Left lung (tissue), 10 donors: ENCODE data around the gene LYSMD3. TPM values are rescaled to one million over a fixed set of nuclear protein-coding genes. Genes with fewer than 3 reads are reported as not detected.

ENCODE experiments used
- ATAC-seq: fragments of 200-7000 bp; cut with Tn5 transposase; one replicate; pipeline ENCODE4 v1.9.1; 2020; ENCODE audit warnings: moderate library complexity
- DNase-seq, 4 donors: peaks; one replicate each; pipeline ENCODE4 v3.0.0-alpha.2; 2013 to 2020
- H3K27ac ChIP-seq, 2 donors: fragments of 200-600 bp; sonication (generic) in 1 of 2; one replicate each; pipeline versions ENCODE4 v1.5.0 to v1.8.0; 2020 to 2021
- H3K27me3 ChIP-seq, 2 donors: fragments of 200-600 bp; sonication (generic) in 1 of 2; one replicate each; pipeline versions ENCODE4 v1.5.0 to v1.8.0; 2020 to 2021
- H3K36me3 ChIP-seq, 2 donors: fragments of 200-600 bp; sonication (generic) in 1 of 2; one replicate each; pipeline versions ENCODE4 v1.5.0 to v1.8.0; 2020 to 2021
- H3K4me1 ChIP-seq, 2 donors: fragments of 200-600 bp; one replicate each; pipeline ENCODE4 v1.8.0; 2021
- H3K4me3 ChIP-seq, 2 donors: fragments of 200-600 bp; sonication (generic) in 1 of 2; one replicate each; pipeline versions ENCODE4 v1.5.0 to v1.8.0; 2020 to 2021; ENCODE audit warnings: mild to moderate bottlenecking in 1 of 2
- H3K9me3 ChIP-seq, 2 donors: fragments of 200-600 bp; sonication (generic) in 1 of 2; one replicate each; pipeline versions ENCODE4 v1.5.0 to v1.8.0; 2020 to 2021
- CTCF ChIP-seq, 2 donors: fragments of 200-600 bp; sonication (generic) in 1 of 2; IDR thresholded peaks; one replicate each; pipeline versions ENCODE4 v1.5.0 to v1.8.0; 2021; ENCODE audit warnings: antibody characterized with exemption in 2 of 2
- intact Hi-C, 2 donors: fragments of 100-400 bp; cut with DNase I; formaldehyde crosslinking; loops; one replicate each; pipeline versions ENCODE4 v1.11.2 to v1.14.2; 2022
- polyA plus RNA-seq, 6 donors: library from polyadenylated mRNA; unstranded; fragments of 120-200 nt; gene quantifications; one replicate each; pipeline ENCODE4 v1.2.1, GENCODE V29; 2013; ENCODE audit not compliant: insufficient read length in 6 of 6
- total RNA-seq, 2 donors: library from RNA; stranded (reverse); fragmentation: NEBNext Ultra II Directional; extraction: Animal tissue kit (Norgen Biotek cat#: 25700); gene quantifications; one replicate each; pipeline ENCODE4 v1.2.1, GENCODE V29; 2021
- donor health status: DM: no; HTN: yes; CAD: no.
- donor health status: DM: no; HTN: no; CAD: no.

The LYSMD3 gene
- total and polyA plus RNA-seq, 8 donors: 24.6 to 31.3 (median 29.9) TPM

GRCh38 chr5:90561766-90562165 lies 32.4 kb upstream of the LYSMD3 start:
- intact Hi-C loops: no loop called here

GRCh38 chr5:90560771-90561170 lies 31.4 kb upstream of the LYSMD3 start:
- intact Hi-C loops: no loop called here
- no peak overlapping the region for H3K27ac ChIP-seq
- DNase-seq: no peak
- no peaks in the 10 kb centered on the region for H3K36me3 ChIP-seq
- no peak overlapping the region for H3K4me3 ChIP-seq
- H3K27me3 ChIP-seq: peaks cover 28 to 66% of the 10 kb centered on the region in 2 donors
- no peak for TF ChIP-seq CTCF (IDR thresholded peaks at IDR 0.05)
- no peaks in the 10 kb centered on the region for H3K9me3 ChIP-seq
- H3K4me1 ChIP-seq: peaks cover 0 to 13% of the 10 kb centered on the region in 2 donors
- ATAC-seq: no peak

More at GRCh38 chr5:90561766-90562165, 32.4 kb upstream of the LYSMD3 start:
- DNase-seq (no peak), ATAC-seq (no peak)
- no peak overlapping the region for H3K27ac ChIP-seq
- H3K9me3 ChIP-seq: no peaks in the 10 kb centered on the region
- H3K27me3 ChIP-seq: peaks cover 24 to 56% of the 10 kb centered on the region in 2 donors
- H3K4me1 ChIP-seq: peaks cover 0 to 13% of the 10 kb centered on the region in 2 donors
- no peak overlapping the region for H3K4me3 ChIP-seq
- no peak for TF ChIP-seq CTCF (IDR thresholded peaks at IDR 0.05)
- H3K36me3 ChIP-seq: no peaks in the 10 kb centered on the region

GRCh38 chr5:90558344-90559192 lies 29.2 kb upstream of the LYSMD3 start, which contains the start of gene ADGRV1:
TSS of gene ADGRV1 (plus strand) at chr5:90558797. CDS start at chr5:90558896, 99 bp downstream.
- Histone ChIP-seq H3K27me3 (peaks cover 28 to 85% of the 10 kb centered on the region in 2 donors), H3K4me1 (peaks cover 0 to 13% of the 10 kb centered on the region in 2 donors), H3K36me3 (no peaks in the 10 kb centered on the region), H3K27ac (peak within 1 kb of the TSS; percentile 49 to 51), H3K9me3 (no peaks in the 10 kb centered on the region), H3K4me3 (peak within 1 kb of the TSS; percentile 16 to 37)
- no peak for TF ChIP-seq CTCF (IDR thresholded peaks at IDR 0.05)
- intact Hi-C loops: no loop called here
- DNase-seq: peak; percentile 52 to 90 (median 88)
- ATAC-seq: peak; percentile 96

- peaks cover 31 to 90% of the 10 kb centered on the region in 2 donors for H3K27me3 ChIP-seq
- TF ChIP-seq CTCF (IDR thresholded peaks at IDR 0.05): no peak
- H3K4me1 ChIP-seq: peaks cover 0 to 13% of the 10 kb centered on the region in 2 donors
- peak overlapping the region in 1 of 2 donors; percentile 24 for H3K27ac ChIP-seq
- peak overlapping the region in 1 of 2 donors; percentile 37 for H3K4me3 ChIP-seq
- intact Hi-C loops: no loop called here
- no peaks in the 10 kb centered on the region for H3K9me3 ChIP-seq
- DNase-seq (no peak), ATAC-seq (peak; percentile 9)
- H3K36me3 ChIP-seq: no peaks in the 10 kb centered on the region
These were observed 28.5 kb upstream of the LYSMD3 start for GRCh38 chr5:90557871-90558270.

GRCh38 chr5:90557391-90557790 lies 28.0 kb upstream of the LYSMD3 start:
- Histone ChIP-seq H3K27me3 (peaks cover 31 to 90% of the 10 kb centered on the region in 2 donors), H3K36me3 (no peaks in the 10 kb centered on the region), H3K27ac (no peak overlapping the region), H3K4me1 (peaks cover 0 to 13% of the 10 kb centered on the region in 2 donors), H3K4me3 (peak overlapping the region in 1 of 2 donors; percentile 37), H3K9me3 (no peaks in the 10 kb centered on the region)
- DNase-seq (no peak), ATAC-seq (no peak)
- no peak for TF ChIP-seq CTCF (IDR thresholded peaks at IDR 0.05)
- intact Hi-C loops: no loop called here
